ENCODE measurements around the gene ANKRD30BL.
"Not testable (repeated sequence)": the region's sequence is repeated elsewhere in the genome, so short reads cannot be mapped to it uniquely, and the experiment has no call there.

Gene ANKRD30BL, protein sequence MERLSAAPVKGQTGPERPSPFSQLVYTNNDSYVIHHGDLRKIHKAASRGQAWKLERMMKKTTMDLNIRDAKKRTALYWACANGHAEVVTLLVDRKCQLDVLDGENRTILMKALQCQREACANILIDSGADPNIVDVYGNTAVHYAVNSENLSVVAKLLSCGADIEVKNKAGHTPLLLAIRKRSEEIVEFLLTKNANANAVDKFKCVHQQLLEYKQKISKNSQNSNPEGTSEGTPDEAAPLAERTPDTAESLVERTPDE

DNA sequence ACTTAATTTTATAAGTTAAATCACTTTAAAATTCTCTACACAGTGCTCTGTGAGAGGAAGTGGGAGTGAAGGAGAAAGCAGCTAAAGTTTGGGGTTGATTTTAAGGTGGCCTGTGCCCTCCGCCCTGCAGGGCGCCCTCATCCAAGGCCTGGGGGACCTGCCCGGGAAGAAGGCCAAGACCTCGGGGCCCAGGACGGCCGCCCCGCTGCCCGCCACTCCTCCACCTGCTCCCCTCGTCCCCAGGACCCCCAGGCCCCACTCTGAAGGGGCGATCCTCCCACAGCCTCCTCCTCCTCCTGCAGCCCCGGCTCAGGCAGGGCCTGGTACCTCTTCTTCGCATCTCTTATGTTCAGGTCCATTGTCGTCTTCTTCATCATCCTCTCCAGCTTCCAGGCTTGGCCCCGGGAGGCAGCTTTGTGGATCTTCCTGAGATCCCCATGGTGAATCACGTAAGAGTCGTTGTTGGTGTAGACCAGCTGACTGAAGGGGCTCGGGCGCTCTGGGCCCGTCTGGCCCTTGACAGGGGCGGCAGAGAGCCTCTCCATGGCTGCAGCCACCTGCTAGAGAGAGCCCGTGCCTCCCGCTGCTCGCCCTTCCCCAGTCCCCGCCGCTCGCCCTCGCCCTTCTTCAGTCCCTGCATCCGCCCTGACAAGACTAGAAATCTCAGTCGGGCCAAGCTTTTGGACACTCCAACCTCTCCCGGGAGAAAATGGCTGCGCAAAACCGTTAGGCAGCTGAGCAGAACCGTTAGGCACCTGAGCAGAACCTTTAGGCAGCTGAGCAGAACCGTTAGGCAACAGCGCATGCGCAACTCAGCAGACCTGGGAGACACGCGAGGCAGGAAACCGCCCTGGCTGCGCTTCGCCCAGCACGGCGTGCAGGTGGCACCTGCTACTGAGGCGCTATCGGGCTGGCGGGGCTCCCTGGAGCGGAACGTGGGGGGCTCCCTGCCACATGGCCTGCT lies at the start of gene ANKRD30BL:
ANKRD30BL (minus strand) TSS at position 792 of the 964 bp plus-strand sequence; CDS start at position 545, 247 bp downstream.
- TF ChIP-seq, protein P1, sequence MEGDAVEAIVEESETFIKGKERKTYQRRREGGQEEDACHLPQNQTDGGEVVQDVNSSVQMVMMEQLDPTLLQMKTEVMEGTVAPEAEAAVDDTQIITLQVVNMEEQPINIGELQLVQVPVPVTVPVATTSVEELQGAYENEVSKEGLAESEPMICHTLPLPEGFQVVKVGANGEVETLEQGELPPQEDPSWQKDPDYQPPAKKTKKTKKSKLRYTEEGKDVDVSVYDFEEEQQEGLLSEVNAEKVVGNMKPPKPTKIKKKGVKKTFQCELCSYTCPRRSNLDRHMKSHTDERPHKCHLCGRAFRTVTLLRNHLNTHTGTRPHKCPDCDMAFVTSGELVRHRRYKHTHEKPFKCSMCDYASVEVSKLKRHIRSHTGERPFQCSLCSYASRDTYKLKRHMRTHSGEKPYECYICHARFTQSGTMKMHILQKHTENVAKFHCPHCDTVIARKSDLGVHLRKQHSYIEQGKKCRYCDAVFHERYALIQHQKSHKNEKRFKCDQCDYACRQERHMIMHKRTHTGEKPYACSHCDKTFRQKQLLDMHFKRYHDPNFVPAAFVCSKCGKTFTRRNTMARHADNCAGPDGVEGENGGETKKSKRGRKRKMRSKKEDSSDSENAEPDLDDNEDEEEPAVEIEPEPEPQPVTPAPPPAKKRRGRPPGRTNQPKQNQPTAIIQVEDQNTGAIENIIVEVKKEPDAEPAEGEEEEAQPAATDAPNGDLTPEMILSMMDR (IDR thresholded peaks at IDR 0.05) = not testable (repeated sequence)

DNA sequence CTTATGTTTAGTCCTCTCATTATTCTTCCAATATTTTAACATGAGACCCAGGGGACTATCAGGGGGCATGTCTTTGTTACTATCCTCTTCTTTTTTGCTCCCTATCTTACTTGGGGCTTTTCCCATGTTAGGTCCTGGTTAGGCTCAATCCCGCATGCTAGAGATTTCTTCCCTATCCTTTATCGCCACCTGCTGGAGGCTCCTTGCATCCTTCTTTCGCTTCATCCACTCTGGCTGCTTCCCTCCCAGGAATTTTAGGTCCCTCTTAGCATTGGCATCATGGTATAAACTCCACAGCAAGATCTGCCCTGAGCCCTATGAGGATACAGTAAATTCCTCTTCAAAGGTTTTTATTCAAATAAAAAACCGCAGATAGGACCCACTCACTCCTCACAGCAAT lies 15.0 kb downstream of the ANKRD30BL start:
- TF ChIP-seq, protein P1 (IDR thresholded peaks at IDR 0.05) = peak; percentile 35

Data from LNCAP (cell line).